Lung (tissue), 12 donors: ENCODE data around the gene SRP54. TPM values are rescaled to one million over a fixed set of nuclear protein-coding genes. Genes with fewer than 3 reads are reported as not detected.
"Not testable (repeated sequence)": the region's sequence is repeated elsewhere in the genome, so short reads cannot be mapped to it uniquely, and the experiment has no call there.

Source experiments
- ATAC-seq: fragments of 200-7000 bp; cut with Tn5 transposase; one replicate; pipeline ENCODE4 v1.9.1; 2020; ENCODE audit warnings: moderate number of reproducible peaks; ENCODE audit not compliant: insufficient read depth, low FRiP score
- DNase-seq, 3 donors: peaks; one replicate each; pipeline ENCODE4 v3.0.0-alpha.2; 2013 to 2017
- H3K27ac ChIP-seq, 2 donors: one replicate each; pipeline ENCODE4 v1.5.1; 2013; ENCODE audit warnings: mild to moderate bottlenecking in 2 of 2, moderate library complexity in 2 of 2, control low read depth in 1 of 2, inconsistent platforms in 1 of 2, low read depth in 1 of 2, low read length in 1 of 2
- H3K27me3 ChIP-seq, 3 donors: one replicate each; pipeline ENCODE4 v1.5.1; 2013; ENCODE audit warnings: low read length in 2 of 3; ENCODE audit not compliant: control insufficient read depth in 3 of 3, insufficient read depth in 3 of 3
- H3K36me3 ChIP-seq, 4 donors: one replicate each; pipeline ENCODE4 v1.5.1; 2013; ENCODE audit warnings: low read length in 4 of 4, mild to moderate bottlenecking in 1 of 4, moderate library complexity in 1 of 4; ENCODE audit not compliant: control insufficient read depth in 4 of 4, insufficient read depth in 4 of 4
- H3K4me1 ChIP-seq, 5 donors: one replicate each; pipeline ENCODE4 v1.5.1; 2013; ENCODE audit warnings: low read length in 5 of 5, mild to moderate bottlenecking in 2 of 5, moderate library complexity in 1 of 5; ENCODE audit not compliant: control insufficient read depth in 5 of 5, insufficient read depth in 5 of 5
- H3K4me3 ChIP-seq: one replicate; pipeline ENCODE4 v1.5.1; 2013; ENCODE audit warnings: mild to moderate bottlenecking, control low read depth, moderate library complexity
- H3K9ac ChIP-seq, 2 donors: one replicate each; pipeline ENCODE4 v1.5.1; 2013; ENCODE audit warnings: low read length in 2 of 2, control low read depth in 1 of 2; ENCODE audit not compliant: insufficient read depth in 1 of 2
- H3K9me3 ChIP-seq, 4 donors: one replicate each; pipeline ENCODE4 v1.5.1; 2013; ENCODE audit warnings: low read length in 3 of 4, mild to moderate bottlenecking in 1 of 4, moderate library complexity in 1 of 4; ENCODE audit not compliant: control insufficient read depth in 4 of 4, insufficient read depth in 3 of 4
- WGBS, 2 donors: extraction: QIAGEN DNeasy Blood & Tissue Kit; methylation state at CpG; one replicate each; pipeline ENCODE4 v1.1.7; 2013; 5-methylcytosine and 5-hydroxymethylcytosine counted together
- polyA plus RNA-seq, 2 donors: library from polyadenylated mRNA; stranded (reverse); fragments of 200-250 nt; gene quantifications; one replicate each; pipeline ENCODE4 v1.2.1, GENCODE V29; 2013
- total RNA-seq, 2 donors: library from RNA; depleted of rRNA in 1 of 2; stranded (reverse); fragments of >200 nt in 1 of 2; gene quantifications; one replicate each; pipeline ENCODE4 v1.2.1, GENCODE V29; 2014 to 2021
- TF ChIP-seq, protein P1 (sequence below): IDR thresholded peaks from 2 replicates; pipeline ENCODE4 v1.5.1; 2012; ENCODE audit warnings: mild to moderate bottlenecking; ENCODE audit errors: control extremely low read depth, extremely low read depth
- donor health status: control.
- donor health status: control.
- donor health status: Bipolar disorder and iron deficiency.
- donor health status: healthy.
- donor health status: DM: yes; HTN: yes; CAD: no.

SRP54 gene
- total and polyA plus RNA-seq, 4 donors, result 24.5 to 92.8 (median 44.8) TPM

DNA sequence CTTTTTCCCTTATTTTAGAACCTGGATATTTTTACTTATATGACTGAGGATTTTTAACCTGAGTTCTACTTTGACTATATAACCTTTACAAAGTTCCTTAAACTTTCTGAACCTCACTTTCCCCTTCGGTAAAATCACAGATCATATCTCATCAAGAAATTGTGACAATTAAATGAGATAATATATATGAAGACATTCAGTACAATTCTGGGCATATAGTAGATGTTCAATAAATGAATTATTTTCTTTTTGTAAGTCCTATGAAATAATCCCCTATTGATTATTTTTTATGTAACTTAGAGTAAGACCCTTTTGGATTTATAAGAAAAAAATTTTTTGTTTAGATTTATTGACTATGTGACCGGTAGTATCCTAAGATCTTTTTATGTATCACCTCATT lies 45.6 kb downstream of the SRP54 start:
- Histone ChIP-seq H3K4me1 (no peaks in the 10 kb centered on the region), H3K9me3 (peaks cover 0 to 1% (median 0%) of the 10 kb centered on the region in 4 donors), H3K9ac (no peak overlapping the region), H3K36me3 (peaks cover 12 to 28% (median 22%) of the 10 kb centered on the region in 4 donors), H3K4me3 (no peak overlapping the region), H3K27ac (no peak overlapping the region), H3K27me3 (no peaks in the 10 kb centered on the region)
- TF ChIP-seq, protein P1, sequence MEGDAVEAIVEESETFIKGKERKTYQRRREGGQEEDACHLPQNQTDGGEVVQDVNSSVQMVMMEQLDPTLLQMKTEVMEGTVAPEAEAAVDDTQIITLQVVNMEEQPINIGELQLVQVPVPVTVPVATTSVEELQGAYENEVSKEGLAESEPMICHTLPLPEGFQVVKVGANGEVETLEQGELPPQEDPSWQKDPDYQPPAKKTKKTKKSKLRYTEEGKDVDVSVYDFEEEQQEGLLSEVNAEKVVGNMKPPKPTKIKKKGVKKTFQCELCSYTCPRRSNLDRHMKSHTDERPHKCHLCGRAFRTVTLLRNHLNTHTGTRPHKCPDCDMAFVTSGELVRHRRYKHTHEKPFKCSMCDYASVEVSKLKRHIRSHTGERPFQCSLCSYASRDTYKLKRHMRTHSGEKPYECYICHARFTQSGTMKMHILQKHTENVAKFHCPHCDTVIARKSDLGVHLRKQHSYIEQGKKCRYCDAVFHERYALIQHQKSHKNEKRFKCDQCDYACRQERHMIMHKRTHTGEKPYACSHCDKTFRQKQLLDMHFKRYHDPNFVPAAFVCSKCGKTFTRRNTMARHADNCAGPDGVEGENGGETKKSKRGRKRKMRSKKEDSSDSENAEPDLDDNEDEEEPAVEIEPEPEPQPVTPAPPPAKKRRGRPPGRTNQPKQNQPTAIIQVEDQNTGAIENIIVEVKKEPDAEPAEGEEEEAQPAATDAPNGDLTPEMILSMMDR, result no peak
- no peak for DNase-seq
- 92 to 96% methylated on average over 2 of the region's 2 CpGs for WGBS, 2 donors
- ATAC-seq, result no peak

DNA sequence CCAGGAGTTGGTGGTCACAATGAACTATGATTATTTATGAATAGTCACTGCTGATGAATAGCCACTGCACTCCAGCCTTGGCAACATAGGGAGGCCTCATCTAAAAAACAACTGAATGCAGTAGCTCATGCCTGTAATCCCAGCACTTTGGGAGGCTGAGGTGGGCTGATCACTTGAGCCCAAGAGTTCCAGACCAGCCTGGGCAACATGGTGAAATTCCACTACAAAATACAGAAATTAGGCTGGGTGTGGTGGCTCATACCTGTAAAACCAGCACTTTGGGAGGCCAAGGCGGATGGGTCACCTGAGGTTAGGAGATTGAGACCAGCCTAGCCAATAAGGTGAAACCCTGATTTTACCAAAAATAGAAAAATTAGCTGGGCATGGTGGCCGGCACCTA lies 49.8 kb downstream of the SRP54 start:
- DNase-seq, result no peak
- Histone ChIP-seq H3K4me3 (no peak overlapping the region), H3K27me3 (no peaks in the 10 kb centered on the region), H3K9ac (no peak overlapping the region), H3K9me3 (peaks cover 0 to 8% (median 3%) of the 10 kb centered on the region in 4 donors), H3K27ac (no peak overlapping the region), H3K4me1 (no peaks in the 10 kb centered on the region), H3K36me3 (peaks cover 8 to 17% (median 15%) of the 10 kb centered on the region in 4 donors)
- TF ChIP-seq, protein P1, result no peak
- 97 to 99% methylated on average over 2 of the region's 2 CpGs for WGBS, 2 donors
- no peak for ATAC-seq

DNA sequence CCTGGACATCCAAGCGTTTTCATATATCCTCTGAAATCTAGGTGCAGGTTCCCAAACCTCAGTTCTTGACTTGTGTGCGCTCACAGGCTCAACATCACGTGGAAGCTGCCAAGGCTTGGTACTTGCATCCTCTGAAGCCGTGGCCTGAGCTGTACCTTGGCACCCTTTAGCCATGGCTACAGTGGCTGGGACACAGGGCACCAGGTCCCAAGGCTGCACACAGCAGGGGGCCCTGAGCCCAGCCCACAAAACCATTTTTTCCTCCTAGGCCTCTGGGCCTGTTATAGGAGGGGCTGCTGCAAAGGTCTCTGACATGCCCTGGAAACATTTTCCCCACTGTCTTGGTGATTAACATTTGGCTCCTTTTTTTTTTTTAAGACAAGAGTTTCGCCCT lies 51.6 kb downstream of the SRP54 start:
- H3K9ac ChIP-seq, result no peak overlapping the region
- no peaks in the 10 kb centered on the region for H3K27me3 ChIP-seq
- TF ChIP-seq, protein P1, result no peak
- peaks cover 0 to 13% (median 10%) of the 10 kb centered on the region in 4 donors for H3K36me3 ChIP-seq
- peaks cover 0 to 8% (median 3%) of the 10 kb centered on the region in 4 donors for H3K9me3 ChIP-seq
- no peak overlapping the region for H3K27ac ChIP-seq
- no peak overlapping the region for H3K4me3 ChIP-seq
- H3K4me1 ChIP-seq, result no peaks in the 10 kb centered on the region
- ATAC-seq, result no peak
- no peak for DNase-seq
- 99 to 100% methylated on average over 4 to 5 of the region's 5 CpGs for WGBS, 2 donors

DNA sequence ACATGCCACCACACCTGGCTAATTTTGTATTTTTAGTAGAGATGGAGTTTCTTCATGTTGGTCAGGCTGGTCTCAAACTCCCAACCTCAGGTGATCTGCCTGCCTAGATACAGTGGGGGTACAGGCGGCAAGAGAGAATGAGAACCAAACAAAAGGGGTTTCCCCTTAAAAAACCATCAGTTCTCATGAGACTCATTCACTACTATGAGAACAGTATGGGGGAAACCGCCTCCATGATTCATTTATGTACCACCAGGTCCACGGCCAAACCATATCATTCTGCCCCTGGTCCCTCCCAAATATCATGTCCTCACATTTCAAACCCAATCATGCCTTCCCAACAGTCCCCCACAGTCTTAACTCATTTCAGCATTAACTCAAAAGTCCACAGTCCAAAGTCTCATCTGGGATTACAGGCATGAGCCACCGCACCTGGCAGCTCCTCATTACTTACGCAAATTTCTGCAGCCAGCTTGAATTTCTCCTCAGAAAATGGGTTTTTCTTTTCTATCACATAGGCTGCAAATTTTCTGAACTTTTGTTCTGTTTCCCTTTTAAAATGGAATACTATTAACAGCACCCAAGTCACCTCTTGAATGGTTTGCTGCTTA lies 52.3 kb downstream of the SRP54 start:
- not testable (repeated sequence) for ATAC-seq
- 93 to 98% methylated on average over 5 of the region's 5 CpGs for WGBS, 2 donors

DNA sequence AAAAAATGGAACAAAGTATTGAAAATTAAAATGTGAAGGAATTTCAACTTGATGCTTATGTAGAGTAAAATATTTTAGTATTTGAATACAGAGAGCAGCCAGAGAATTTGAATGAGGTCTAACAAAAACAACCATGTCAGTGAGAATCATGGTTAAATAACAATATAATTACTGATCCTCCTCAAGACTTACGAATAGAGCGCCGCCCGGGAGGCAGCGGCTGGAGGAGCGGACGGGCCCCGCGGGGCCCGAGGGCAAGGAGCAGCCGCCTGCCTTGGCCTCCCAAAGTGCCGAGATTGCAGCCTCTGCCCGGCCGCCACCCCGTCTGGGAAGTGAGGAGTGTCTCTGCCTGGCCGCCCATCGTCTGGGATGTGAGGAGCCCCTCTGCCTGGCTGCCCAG lies 55.5 kb downstream of the SRP54 start:
- not testable (repeated sequence) for H3K9ac ChIP-seq, H3K27me3 ChIP-seq, DNase-seq, H3K4me1 ChIP-seq, H3K9me3 ChIP-seq, H3K4me3 ChIP-seq, H3K36me3 ChIP-seq, ATAC-seq, H3K27ac ChIP-seq
- WGBS, 2 donors, result 94 to 98% methylated on average over 1 to 10 of the region's 17 CpGs

More for the DNA sequence above, 52.3 kb downstream of the SRP54 start:
- H3K9me3 ChIP-seq, H3K4me1 ChIP-seq, H3K9ac ChIP-seq, H3K4me3 ChIP-seq, H3K27ac ChIP-seq, H3K27me3 ChIP-seq, DNase-seq: not testable (repeated sequence)
- peaks cover 0 to 11% (median 10%) of the 10 kb centered on the region in 4 donors for H3K36me3 ChIP-seq
